Kasumi-1 (cell line): ENCODE data around the gene AURKB.
"Not testable (repeated sequence)": the region's sequence is repeated elsewhere in the genome, so short reads cannot be mapped to it uniquely, and the experiment has no call there.

Experiments
- DNase-seq, 2 experiments: peaks; one replicate each; lab custom pipeline; 2025; lab: John Stamatoyannopoulos, UW

Gene AURKB

DNA sequence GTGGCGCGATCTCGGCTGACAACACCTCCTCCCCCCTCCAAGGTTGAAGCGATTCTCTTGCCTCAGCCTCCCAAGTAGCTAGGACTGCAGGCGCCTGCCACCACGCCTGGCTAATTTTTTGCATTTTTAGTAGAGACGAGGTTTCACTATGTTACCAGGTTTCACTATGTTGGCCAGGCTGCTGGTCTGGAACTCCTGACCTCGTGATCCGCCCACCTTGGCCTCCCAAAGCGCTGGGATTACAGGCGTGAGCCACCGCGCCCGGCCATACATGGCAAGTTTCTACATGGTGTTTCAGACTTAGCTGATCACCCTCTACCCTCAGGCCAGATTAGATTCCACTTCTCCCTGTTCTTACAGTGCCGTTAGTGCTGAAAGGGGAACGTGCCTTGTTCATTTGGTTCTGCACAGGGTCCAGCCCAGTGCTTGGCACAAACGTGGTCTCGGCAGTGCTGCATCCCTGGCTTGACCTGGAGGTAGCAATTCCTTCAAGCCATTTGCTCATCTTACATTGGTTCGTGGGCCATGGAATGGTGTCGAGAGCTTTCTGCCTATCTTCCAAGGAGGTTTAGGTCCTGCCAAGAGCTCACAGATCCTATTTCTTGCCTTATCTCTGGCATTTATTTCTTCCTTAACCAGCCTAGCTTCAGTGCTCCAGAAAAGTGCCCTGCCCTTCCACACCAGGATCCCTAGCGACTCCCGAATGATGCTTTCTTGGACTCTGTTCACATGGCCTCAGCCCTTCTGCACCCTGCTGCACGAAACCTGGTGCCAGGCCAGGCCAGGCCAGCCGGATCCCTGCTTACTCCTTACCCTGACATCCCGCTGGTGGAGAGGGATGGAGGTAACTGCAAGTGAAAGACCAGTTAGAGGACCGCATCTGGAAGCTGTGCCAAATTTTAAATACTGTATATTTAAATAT lies 14.8 kb upstream of the AURKB start:
- no peak for DNase-seq

DNA sequence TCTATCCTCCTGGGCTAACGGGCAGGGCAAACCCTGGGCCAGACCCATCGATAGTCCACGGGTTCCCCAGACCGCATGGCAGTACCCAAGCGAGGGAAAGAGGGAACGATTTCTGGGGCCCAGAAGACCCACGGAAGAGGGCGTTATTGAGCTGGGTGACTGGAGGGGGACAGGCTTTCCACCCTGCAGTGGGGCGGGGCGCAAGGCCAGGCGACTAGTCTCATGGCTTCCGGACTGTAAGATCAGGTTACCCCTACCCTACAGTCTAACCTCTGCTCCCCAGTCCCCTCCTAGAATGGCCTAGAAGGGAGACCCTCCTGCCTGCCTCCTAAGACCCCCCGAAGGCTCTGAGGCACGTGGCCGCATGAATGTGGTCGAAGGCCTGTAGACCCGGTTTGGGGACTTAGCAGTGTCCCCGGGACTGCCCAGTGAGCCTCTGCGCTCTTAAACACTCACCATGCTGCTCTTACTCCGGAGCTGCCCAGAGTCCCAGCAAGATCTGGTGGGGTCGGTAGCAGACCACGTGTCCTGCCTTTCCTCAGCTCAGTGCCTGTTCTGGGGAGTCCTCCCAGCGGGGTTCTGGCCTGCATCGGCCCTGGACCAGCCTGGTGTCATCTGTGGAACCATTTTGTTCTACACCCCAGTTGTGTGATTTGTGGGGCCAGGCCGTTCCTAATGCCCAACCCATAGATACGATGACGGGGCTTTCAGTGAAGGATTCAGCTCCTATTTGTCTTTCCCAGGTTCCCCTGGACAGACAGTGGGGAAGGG lies 13.2 kb upstream of the AURKB start:
- peak; percentile 60 to 66 for DNase-seq

DNA sequence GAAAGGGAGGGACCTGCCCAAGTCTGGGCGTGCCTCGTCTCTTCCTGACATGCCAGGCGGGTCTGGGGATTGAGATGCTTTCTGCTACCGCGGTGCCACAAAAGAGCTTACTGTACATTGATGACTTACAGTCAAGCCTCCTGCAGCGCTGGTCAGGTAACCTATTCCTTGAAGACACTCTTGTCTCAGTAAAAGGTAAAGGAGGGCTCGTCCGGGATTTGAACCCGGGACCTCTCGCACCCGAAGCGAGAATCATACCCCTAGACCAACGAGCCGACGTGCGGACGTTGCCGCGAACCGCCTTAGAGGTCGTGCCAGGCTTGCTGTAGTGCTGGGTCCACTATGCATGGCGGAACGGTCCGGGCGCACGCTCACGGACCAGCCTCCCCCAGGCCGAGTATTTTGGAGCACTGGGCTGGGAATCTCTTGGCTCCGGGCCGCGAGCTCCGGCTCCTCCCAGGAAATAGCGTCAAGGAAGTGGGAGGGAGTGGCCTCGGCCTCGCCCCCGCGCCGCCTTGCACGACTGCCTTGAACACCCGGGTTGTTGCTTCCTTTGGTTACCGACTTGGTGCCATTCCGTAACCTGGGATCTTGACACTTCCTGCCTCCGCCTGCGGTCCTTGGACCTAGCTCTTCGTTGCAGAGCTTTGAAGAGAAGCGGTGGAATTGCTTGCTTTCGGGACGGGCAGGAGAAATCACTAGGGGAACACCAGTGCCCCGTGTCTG lies 12.4 kb upstream of the AURKB start:
- peak; percentile 73 to 74 for DNase-seq

DNA sequence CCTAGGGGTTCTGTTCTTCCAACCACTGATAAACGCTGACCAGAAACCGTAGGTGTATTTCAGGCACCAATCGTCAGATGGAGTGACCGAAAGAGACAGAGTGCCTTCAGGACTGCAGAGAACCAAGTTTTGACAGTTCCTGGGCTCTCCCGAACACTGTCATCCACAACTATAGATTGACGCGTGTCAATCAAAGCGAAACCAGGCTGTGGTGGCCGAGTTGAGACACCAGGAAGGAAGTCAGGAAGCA lies 11.9 kb upstream of the AURKB start:
- DNase-seq, result peak in 1 of 2 experiments; percentile 56

DNA sequence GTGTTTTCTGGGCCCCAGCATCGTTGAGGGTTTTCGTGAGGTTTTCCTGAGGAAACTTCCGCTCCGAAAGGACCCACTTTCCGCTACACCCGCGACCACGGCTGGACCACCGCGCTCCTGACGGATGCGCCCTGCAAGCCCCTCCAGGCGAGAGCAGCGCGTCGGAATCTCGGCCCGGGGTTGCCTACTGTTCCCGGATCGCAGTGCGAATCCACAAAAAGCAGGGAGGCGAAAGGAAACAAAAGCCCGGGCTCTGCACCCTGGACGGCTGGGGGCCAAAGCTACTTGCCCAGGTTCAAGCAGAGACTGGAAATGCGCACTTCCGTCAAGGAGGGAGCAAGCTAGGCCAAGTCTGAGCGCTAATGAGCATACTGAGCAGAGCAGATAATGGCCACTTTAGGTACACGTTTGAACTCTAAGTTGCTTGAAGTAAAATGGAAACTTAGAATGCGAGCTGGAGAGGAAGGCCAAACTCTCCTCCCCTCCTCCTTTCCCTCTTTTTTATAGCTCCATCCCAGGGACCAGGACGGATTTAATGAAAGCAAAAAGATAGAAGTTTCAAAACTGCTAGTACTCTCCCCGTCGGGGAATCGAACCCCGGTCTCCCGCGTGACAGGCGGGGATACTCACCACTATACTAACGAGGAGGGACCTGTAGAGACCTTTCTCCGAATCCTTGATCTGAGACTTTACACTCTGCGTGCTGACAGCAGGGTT lies 11.4 kb upstream of the AURKB start:
- DNase-seq, result peak; percentile 29 to 54

DNA sequence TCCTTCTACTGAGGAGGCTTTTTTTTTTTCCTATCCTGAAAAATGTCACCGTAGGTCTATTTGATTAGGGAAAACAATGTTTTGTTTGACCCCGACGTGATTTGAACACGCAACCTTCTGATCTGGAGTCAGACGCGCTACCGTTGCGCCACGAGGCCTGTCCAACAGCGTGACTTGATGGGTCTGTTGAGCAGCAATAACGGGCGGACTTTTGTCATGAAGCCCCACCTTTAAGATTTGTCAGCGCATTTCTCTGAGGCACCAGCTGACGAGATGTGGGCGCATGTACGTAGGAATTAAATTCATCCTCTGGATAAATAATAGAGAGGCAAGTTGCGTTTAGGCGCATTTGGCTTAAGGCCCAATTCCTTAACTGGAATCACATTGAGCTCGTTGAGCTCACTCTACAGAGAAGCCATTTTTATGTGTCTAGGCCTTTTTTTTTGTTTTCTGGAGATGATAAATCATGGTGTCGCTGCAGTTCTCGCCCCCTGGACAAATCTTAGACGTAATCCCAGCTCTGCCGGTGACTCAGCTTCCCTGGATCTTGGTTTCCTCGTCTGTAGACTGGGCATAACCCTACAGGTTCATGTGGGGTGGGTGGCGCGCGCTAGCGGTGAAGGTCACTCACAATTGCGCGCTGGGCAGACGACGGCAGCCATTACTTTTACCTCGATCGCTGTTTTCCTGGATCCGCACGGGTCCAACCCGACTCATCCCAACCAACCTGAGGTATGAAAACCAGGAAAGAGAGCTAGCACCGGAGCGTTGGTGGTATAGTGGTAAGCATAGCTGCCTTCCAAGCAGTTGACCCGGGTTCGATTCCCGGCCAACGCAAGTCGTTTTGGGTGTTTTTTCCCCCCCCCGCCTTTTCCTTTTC lies 10.6 kb upstream of the AURKB start:
- peak; percentile 59 to 70 for DNase-seq

DNA sequence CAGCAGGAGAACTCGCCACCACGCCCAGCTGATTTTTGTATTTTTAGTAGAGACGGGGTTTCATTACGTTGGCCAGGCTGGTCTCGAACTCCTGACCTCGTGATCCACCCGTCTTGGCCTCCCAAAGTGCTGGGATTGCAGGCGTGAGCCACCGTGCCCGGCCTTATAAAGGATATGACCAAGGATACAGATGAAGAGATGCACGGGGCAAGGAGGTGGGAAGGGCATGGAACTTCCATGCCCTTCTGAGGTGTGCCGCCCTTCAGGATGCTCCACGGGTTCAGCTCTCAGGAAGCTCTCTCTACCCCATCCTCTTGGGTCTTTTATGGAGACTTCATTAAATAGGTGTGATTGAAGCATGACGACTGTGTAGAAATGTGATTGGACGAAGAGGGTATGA lies 3.6 kb upstream of the AURKB start:
- not testable (repeated sequence) for DNase-seq

DNA sequence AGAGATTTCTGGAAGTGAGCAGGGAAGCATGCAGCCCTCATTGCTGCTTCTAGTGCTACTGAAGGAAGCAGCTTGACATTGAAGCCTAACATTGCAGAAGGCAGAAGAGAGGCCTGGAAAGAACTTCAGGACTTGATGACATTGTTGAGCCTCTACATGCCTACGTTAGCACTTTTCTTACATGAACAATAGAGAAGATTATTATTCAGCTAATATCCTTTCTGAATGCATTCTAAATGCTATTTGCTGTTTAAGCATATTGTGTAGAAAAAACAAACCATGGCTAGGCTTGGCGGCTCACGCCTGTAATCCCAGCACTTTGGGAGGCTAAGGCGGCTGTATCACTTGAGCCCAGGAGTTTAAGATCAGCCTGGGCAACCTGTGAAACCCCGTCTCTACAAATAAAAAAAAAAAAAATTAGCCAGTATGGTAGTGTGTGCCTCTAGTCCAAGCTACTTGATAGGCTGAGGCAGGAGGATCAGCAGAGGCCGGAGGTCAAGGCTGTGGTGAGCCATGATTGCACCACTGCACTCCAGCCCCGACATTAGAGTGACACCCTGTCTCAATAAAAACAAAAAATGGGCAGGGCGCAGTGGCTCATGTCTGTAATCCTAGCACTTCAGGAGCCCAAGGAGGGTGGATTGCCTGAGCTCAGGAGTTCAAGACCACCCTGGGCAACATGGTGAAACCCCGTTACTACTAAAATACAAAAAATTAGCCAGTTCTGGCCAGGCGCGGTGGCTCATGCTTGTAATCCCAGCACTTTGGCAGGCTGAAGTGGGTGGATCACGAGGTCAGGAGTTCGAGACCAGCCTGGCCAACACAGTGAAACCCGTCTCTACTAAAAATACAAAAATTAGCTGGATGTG lies 2.2 kb upstream of the AURKB start:
- DNase-seq, result no peak

DNA sequence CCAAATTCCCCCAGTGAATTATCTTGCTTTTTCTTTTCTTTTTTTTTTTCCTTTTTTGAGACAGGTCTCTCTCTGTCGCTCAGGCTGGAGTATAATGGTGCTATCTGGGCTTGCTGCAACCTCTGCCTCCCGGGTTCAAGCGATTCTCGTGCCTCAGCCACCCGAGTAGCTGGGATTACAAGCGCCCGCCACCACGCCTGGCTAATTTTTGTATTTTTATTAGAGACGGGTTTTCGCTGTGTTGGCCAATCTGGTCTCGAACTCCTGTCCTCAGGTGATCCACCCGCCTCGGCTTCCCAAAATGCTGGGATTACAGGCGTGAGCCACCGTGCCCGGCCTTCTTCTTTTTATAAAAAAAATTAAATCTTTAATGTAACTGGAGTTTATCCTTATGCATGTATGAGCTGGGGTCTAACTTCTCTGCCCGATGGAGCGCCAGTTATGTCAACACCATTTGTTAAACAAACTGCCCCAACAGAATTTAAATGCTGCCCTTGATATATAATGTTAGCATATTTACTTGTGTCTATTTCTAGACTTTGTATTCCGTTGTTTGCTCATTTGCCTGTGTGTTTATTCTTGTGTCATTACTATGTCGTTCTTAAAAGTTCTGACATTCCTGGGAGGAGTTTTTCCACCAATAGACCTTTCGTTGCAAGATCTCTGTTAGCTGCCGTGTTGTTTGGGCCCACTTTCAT lies 535 bp upstream of the AURKB start:
- DNase-seq, result no peak

DNA sequence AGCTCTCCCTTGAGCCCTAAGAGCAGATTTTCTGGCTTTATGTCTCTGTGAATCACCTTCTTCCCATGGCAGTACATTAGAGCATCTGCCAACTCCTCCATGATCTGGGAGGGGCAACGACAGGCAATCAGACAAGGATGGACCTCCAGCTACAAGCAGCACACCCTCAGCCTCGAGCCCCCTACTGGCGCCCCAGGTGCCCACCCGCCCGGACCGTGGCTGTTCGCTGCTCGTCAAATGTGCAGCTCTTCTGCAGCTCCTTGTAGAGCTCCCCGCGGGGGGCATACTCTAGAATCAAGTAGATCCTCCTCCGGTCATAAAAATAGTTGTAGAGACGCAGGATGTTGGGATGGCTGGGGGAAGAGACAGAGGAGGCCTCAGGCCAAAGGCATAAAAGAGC lies 3.8 kb downstream of the AURKB start:
- DNase-seq, result no peak

DNA sequence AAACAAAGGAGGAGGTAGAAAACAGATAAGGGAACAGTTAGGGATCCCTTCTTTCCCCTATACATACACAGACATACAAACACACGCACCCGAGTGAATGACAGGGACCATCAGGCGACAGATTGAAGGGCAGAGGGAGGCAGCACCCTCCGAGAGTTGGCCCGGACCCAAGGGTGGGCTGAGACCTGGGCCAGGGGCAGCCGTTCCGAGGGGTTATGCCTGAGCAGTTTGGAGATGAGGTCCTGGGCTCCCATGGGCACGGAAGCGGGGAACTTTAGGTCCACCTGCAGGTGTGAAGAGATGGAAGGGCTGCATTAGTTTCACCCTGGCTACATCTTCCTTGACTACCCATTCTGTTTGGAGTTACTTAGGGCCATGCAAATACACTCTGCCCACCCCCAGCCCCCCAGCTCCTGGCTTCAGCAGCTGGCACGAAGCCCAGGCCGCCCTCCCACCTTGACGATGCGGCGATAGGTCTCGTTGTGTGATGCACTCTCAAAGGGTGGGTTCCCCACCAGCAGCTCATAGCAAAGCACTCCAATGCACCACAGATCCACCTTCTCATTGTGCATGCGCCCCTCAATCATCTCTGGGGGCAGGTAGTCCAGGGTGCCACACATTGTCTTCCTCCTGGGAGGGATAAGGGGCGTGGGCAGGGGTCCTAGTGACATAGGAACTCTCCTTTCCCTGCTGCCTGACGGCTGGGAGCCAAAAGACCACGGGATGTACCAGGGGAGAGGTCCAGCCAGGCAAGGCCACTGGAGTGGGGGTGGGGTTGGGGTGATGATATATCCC lies 5.4 kb downstream of the AURKB start:
- DNase-seq, result no peak

DNA sequence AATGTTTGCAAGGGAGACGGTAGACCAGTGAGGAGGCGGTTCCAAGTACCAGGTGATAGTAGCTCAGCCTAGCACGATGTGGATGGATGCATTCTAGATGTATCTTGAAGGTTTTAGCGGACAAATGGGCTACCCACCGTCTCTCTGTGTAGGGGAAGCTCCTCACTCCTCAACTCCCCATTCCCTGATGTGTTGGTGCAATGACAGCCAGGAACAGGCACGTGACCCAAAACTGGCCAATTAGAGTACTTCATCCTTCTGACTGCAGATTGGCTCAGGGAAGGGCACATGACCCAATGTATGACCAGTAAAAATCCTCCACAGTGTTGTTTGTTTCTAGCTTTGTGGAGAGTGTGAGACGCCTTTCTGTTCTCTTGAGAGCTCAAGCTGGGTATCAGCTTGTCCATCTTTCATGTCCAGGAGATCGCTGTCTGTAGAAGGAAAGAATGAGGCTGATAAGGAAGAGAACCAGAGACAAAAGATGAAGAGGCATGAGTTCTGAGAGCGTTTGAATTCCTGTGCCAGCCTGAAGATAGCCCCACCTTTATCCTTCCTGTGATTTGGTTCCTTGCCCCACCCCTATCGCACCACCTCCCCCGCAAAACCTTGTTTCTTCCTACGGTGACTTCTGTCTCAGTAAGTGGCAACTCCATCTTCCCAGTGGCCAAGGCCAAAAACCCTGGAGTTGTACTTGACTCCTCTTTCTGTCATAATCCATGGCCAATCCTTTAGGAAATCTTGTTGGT lies 18.1 kb downstream of the AURKB start:
- peak; percentile 85 to 88 for DNase-seq

DNA sequence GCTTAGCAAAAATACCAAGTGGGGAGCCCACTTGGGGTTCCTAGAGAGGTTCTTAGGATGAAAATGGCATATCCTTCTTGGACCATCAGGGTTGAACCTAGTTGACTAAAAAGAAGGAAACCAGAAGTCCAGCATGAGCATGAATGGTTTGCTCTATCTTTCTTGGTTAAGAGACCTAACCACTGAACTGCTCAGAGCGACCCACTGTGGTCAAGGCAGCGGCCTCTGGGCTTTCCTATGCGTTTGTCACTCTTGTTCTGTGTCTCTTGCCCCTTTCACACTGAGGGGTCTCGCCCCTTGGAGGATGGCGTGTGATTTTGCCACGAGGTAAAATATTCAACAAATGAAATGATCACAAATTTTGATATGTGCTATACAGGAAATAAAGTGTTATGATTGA lies 19.9 kb downstream of the AURKB start:
- no peak for DNase-seq

DNA sequence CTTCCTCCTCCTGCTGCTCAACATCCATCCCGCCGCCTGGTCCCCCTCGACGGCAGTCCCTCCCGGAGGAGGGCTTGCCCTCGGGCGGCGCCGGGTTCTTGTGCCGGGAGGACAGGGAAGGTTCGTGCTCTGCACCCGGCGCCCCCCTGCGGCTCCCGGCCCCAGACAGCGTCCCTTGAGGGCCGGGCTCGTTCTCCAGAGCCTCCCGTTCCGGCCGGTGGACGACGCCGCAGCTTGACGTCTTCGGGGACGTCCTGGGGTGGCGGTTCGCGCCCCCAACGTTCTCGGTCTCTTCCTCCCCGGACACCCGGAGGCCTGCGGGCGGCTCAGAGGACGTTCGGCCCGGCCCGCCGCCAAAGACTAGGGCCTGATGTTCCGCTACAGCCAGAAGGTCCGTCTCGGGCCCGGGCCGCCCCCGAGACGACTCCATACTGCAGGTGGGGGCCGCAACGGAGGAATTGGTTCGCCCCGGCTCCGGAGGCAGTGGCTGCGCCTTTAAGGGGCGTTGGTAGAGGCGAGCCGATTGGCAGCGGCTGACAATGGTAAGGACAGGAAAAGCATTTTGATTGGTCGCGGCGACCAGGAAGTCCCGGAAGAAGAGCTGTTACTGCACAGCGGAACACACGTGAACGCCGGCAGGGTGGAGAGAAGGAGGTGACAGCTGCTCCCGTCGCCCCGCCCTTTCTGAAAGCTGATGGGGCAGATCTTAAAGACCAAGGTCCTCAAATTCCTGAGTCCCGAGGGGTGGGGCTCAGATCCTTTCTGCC lies 20.5 kb downstream of the AURKB start, which contains the start of gene BORCS6:
Gene BORCS6, minus strand, starts transcription at position 470 of the 767 bp plus-strand sequence. Its CDS starts 40 bp downstream, at position 430.
- DNase-seq, result peak; percentile 93 to 94

DNA sequence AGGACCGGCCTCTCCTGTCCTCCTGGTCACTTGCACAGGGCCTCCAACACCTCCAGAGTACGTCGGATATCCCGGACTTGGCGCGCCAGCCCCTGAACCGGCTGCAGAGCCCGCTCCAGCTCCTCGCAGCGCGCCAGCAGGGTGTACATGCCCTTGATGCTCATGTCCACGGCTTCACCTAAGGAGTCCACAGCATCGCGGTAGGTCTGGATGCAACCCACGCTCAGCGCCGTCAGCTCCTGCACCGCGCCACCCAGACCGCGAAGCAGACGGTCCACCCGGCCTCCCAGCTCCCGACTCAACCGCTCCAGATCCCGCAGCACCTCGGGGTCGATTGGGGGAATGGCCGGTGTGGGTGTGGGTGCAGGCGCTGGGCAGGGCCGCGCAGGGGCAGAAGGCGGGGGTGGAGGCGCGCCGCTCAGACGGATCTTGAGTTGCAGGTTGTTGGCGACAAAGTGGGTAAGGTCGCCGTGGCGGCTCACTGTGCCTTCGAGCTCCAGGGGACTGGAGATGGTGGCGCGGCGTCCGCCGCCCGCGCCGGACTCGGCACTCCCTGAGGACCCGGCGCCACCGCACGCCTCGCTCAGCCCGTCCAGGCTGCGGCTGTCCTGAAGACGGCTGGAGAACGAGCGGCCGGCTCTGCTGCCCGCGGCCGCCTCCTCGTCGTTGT lies 21.2 kb downstream of the AURKB start:
- no peak for DNase-seq

DNA sequence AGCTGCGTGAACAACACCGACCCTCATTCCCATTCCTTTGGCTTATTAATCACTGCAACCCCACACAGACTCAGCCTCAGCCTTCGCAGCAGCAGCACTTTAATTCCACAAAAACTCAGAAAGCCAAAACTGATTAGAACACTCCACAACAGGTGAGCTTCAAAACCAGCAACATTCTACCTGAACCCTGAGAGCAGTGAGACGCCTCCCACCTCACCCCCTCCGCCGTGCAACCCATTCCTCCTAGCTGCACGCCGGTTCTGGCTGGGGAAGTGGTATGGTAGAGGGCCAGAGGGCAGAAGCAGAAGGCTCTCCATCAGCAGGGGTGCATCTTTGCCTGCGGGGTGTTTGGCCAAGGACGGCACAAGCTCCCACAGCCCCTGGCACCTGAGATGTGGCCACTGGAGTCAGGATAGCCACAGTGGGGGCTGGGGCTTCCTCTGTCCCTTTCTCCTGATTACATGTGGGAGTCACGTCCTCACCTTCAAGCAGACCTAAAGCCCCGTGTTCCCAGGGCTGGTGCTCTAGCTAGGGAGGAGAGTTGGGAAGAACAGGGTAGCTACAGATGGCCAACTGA lies 22.0 kb downstream of the AURKB start:
- DNase-seq, result no peak
